ENCODE measurements around the gene ROR1. TPM values are rescaled to one million over a fixed set of nuclear protein-coding genes. Genes with fewer than 3 reads are reported as not detected.

Gene ROR1
- total RNA-seq, 1 experiment from 2014 or later = 56.3 TPM

DNA sequence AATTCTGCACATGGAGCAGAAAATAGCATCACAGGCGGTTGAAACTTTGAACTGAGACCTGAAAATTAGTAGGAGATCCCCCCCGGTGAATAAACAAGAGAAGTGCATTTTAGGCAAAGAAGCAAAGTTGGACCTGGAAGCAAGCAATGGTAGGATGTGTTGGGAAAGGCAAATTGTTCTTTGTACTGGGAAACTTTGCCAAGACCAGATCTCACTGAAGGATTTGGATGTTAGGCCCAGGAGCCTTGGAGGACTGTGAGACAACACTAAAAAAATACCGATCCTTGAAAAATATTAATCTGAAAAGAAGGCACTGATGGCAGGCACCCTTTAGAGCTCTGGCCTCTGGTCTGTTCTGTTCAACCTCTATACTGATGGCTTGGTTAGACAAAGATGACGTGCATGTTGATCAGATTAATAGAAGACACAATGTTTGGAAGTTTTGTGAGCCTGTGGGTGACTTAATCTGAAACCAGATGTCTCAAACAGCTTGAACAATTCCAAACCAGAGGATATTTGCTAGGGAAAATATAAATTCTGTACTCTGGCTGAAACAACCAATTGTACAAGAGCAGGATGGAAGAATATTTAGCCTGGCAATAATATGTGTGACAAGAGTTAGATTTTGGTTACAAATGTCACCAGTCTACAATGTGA, 108.4 kb downstream of the ROR1 start:
- POLR2A ChIA-PET = no interaction called here
- ATAC-seq = no peak
- H3K27ac Mint-ChIP-seq = no peak overlapping the region
- no peak overlapping the region for H3K4me3 Mint-ChIP-seq
- no peak for DNase-seq (ENCODE audit: low spot score)
- H3K9me3 Mint-ChIP-seq = 0 out of 2 replicates have a peak, but pooled peaks cover 3% of the 10 kb centered on the region
- no peaks in the 10 kb centered on the region for H3K36me3 Mint-ChIP-seq
- no peaks in the 10 kb centered on the region for H3K27me3 Mint-ChIP-seq (ENCODE audit: low read depth)
- peaks cover 79% of the 10 kb centered on the region for H3K4me1 Mint-ChIP-seq
- CTCF ChIA-PET = interaction anchor here (1.4 kb wide), 1 partner anchor 190 kb away, joined by 6 read pairs; no protein-coding TSS in a partner anchor
- TF ChIP-seq, protein P1, sequence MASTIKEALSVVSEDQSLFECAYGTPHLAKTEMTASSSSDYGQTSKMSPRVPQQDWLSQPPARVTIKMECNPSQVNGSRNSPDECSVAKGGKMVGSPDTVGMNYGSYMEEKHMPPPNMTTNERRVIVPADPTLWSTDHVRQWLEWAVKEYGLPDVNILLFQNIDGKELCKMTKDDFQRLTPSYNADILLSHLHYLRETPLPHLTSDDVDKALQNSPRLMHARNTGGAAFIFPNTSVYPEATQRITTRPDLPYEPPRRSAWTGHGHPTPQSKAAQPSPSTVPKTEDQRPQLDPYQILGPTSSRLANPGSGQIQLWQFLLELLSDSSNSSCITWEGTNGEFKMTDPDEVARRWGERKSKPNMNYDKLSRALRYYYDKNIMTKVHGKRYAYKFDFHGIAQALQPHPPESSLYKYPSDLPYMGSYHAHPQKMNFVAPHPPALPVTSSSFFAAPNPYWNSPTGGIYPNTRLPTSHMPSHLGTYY (CRISPR knock-in tag; IDR thresholded peaks at IDR 0.05) = no peak
- TF ChIP-seq, protein P2, sequence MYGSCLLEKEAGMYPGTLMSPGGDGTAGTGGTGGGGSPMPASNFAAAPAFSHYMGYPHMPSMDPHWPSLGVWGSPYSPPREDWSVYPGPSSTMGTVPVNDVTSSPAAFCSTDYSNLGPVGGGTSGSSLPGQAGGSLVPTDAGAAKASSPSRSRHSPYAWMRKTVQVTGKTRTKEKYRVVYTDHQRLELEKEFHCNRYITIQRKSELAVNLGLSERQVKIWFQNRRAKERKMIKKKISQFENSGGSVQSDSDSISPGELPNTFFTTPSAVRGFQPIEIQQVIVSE (CRISPR knock-in tag; IDR thresholded peaks at IDR 0.05; ENCODE audit: borderline replicate concordance) = no peak
- TF ChIP-seq NR1H2 (CRISPR knock-in tag; IDR thresholded peaks at IDR 0.05) (no peak), RELA (CRISPR knock-in tag; IDR thresholded peaks at IDR 0.05; ENCODE audit: borderline replicate concordance) (no peak), NR2C2 (CRISPR knock-in tag; IDR thresholded peaks at IDR 0.05) (no peak), ZNF423 (CRISPR knock-in tag; IDR thresholded peaks at IDR 0.05) (no peak), TCF7 (CRISPR knock-in tag; IDR thresholded peaks at IDR 0.05; ENCODE audit: low read depth) (no peak), NFE2L1 (CRISPR knock-in tag; IDR thresholded peaks at IDR 0.05) (no peak), ZNF671 (CRISPR knock-in tag; IDR thresholded peaks at IDR 0.05) (no peak), ZNF232 (CRISPR knock-in tag; IDR thresholded peaks at IDR 0.05) (no peak), SMAD3 (CRISPR knock-in tag; IDR thresholded peaks at IDR 0.05; ENCODE audit: borderline replicate concordance) (no peak), JUN (CRISPR knock-in tag; IDR thresholded peaks at IDR 0.05) (no peak), ZNF263 (CRISPR knock-in tag; IDR thresholded peaks at IDR 0.05; ENCODE audit: low read depth) (no peak)
- TF ChIP-seq, protein P3, sequence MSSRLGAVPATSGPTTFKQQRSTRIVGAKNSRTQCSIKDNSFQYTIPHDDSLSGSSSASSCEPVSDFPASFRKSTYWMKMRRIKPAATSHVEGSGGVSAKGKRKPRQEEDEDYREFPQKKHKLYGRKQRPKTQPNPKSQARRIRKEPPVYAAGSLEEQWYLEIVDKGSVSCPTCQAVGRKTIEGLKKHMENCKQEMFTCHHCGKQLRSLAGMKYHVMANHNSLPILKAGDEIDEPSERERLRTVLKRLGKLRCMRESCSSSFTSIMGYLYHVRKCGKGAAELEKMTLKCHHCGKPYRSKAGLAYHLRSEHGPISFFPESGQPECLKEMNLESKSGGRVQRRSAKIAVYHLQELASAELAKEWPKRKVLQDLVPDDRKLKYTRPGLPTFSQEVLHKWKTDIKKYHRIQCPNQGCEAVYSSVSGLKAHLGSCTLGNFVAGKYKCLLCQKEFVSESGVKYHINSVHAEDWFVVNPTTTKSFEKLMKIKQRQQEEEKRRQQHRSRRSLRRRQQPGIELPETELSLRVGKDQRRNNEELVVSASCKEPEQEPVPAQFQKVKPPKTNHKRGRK (CRISPR knock-in tag; IDR thresholded peaks at IDR 0.05; ENCODE audit: borderline replicate concordance) = no peak
- TF ChIP-seq, protein P4, sequence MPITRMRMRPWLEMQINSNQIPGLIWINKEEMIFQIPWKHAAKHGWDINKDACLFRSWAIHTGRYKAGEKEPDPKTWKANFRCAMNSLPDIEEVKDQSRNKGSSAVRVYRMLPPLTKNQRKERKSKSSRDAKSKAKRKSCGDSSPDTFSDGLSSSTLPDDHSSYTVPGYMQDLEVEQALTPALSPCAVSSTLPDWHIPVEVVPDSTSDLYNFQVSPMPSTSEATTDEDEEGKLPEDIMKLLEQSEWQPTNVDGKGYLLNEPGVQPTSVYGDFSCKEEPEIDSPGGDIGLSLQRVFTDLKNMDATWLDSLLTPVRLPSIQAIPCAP (CRISPR knock-in tag; IDR thresholded peaks at IDR 0.05) = no peak

DNA sequence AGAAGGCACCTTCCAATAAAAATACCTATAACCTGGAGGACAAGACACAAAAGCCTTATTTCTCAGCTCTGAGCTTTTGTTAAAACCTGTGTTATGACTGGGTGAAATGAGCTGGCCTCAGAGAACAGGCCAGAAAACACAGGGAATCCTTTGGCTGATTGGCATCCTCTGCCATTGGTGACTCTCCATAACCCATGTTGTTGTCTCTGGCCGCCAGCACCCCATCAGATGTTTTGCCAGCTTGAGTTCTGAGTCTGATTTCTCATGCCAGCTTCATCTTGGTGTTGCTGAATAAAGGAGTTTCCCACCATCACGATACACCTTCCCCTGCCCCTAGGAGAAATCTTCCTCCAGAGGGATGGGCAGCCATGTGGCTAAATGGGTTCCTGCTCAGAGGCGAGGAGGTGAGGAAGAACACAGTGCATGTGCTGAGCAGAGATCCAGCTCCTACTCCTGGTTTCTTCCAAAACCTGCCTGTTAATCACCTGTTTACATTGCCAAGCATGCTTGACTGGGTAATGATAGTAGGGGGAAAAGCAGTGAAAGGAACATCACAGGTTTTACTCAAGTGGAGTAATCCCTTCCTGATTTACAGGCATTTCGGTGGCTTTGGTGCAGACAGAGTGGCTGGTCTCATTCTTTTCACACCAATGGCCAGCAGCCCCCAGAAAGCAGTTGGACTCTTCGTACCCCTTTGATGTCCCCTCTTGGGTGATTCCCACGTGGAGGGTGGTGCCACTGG, 109.8 kb downstream of the ROR1 start:
- ChIA-PET POLR2A (no interaction called here), CTCF (interaction anchor here (1.0 to 1.5 kb wide), 4 partner anchors 16 to 192 kb away, joined by 3 to 6 read pairs (median 4); partner anchors contain the start of gene ROR1)
- Mint-ChIP-seq H3K27ac (0 out of 2 replicates have a peak overlapping the region, but pooled peaks have one; percentile 54), H3K27me3 (ENCODE audit: low read depth) (no peaks in the 10 kb centered on the region), H3K36me3 (no peaks in the 10 kb centered on the region), H3K4me1 (peaks cover 75% of the 10 kb centered on the region), H3K4me3 (no peak overlapping the region), H3K9me3 (0 out of 2 replicates have a peak, but pooled peaks cover 3% of the 10 kb centered on the region)
- TF ChIP-seq, protein P5, sequence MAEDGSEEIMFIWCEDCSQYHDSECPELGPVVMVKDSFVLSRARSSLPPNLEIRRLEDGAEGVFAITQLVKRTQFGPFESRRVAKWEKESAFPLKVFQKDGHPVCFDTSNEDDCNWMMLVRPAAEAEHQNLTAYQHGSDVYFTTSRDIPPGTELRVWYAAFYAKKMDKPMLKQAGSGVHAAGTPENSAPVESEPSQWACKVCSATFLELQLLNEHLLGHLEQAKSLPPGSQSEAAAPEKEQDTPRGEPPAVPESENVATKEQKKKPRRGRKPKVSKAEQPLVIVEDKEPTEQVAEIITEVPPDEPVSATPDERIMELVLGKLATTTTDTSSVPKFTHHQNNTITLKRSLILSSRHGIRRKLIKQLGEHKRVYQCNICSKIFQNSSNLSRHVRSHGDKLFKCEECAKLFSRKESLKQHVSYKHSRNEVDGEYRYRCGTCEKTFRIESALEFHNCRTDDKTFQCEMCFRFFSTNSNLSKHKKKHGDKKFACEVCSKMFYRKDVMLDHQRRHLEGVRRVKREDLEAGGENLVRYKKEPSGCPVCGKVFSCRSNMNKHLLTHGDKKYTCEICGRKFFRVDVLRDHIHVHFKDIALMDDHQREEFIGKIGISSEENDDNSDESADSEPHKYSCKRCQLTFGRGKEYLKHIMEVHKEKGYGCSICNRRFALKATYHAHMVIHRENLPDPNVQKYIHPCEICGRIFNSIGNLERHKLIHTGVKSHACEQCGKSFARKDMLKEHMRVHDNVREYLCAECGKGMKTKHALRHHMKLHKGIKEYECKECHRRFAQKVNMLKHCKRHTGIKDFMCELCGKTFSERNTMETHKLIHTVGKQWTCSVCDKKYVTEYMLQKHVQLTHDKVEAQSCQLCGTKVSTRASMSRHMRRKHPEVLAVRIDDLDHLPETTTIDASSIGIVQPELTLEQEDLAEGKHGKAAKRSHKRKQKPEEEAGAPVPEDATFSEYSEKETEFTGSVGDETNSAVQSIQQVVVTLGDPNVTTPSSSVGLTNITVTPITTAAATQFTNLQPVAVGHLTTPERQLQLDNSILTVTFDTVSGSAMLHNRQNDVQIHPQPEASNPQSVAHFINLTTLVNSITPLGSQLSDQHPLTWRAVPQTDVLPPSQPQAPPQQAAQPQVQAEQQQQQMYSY (CRISPR knock-in tag; IDR thresholded peaks at IDR 0.05) = no peak
- TF ChIP-seq, protein P6, sequence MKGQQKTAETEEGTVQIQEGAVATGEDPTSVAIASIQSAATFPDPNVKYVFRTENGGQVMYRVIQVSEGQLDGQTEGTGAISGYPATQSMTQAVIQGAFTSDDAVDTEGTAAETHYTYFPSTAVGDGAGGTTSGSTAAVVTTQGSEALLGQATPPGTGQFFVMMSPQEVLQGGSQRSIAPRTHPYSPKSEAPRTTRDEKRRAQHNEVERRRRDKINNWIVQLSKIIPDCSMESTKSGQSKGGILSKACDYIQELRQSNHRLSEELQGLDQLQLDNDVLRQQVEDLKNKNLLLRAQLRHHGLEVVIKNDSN (CRISPR knock-in tag; IDR thresholded peaks at IDR 0.05) = 0 out of 2 replicates have a peak, but pooled peaks have one; percentile 13
- ATAC-seq (peak; percentile 16), DNase-seq (ENCODE audit: low spot score) (no peak)
